Astrocyte (in vitro differentiated cells and primary cell): ENCODE data around the gene HOXA6. TPM values are rescaled to one million over a fixed set of nuclear protein-coding genes. Genes with fewer than 3 reads are reported as not detected.

Experiments used
- DNase-seq: peaks from one replicate; pipeline ENCODE4 v3.0.0-alpha.2; 2010; ENCODE audit warnings: low read depth
- FAIRE-seq: peaks from 2 replicates; lab custom pipeline; 2011; peaks lifted over from hg19 to GRCh38; lab: Jason Lieb, UNC
- H2AFZ ChIP-seq: 2 replicates; pipeline ENCODE4 v1.6.0; 2012; ENCODE audit warnings: low read depth, low read length, inconsistent platforms
- H3K27ac ChIP-seq: 2 replicates; pipeline ENCODE4 v1.5.1; 2011; ENCODE audit warnings: low read depth, low read length, inconsistent platforms
- H3K27me3 ChIP-seq: 2 replicates; pipeline ENCODE4 v1.6.0; 2011; ENCODE audit warnings: low read length, inconsistent platforms; ENCODE audit not compliant: insufficient read depth
- H3K36me3 ChIP-seq: 2 replicates; pipeline ENCODE4 v1.5.1; 2011; ENCODE audit warnings: low read length, inconsistent platforms; ENCODE audit not compliant: insufficient read depth
- H3K4me1 ChIP-seq: 2 replicates; pipeline ENCODE4 v1.5.1; 2011; ENCODE audit warnings: low read length, inconsistent platforms; ENCODE audit not compliant: insufficient read depth
- H3K4me2 ChIP-seq: 2 replicates; pipeline ENCODE4 v1.6.0; 2012; ENCODE audit warnings: low read length, inconsistent platforms
- H3K4me3 ChIP-seq: 2 replicates; pipeline ENCODE4 v1.5.1; 2011; ENCODE audit warnings: low read depth, mild to moderate bottlenecking, low read length, inconsistent platforms; ENCODE audit not compliant: insufficient read depth
- H3K79me2 ChIP-seq: 2 replicates; pipeline ENCODE4 v1.6.0; 2012; ENCODE audit warnings: mild to moderate bottlenecking, low read length, inconsistent platforms; ENCODE audit not compliant: insufficient read depth
- H3K9ac ChIP-seq: 2 replicates; pipeline ENCODE4 v1.6.0; 2012; ENCODE audit warnings: mild to moderate bottlenecking, low read length, inconsistent platforms
- H3K9me3 ChIP-seq: 2 replicates; pipeline ENCODE4 v1.5.1; 2012; ENCODE audit warnings: low read depth, mild to moderate bottlenecking, low read length, inconsistent platforms; ENCODE audit not compliant: insufficient read depth
- H4K20me1 ChIP-seq: 2 replicates; pipeline ENCODE4 v1.6.0; 2012; ENCODE audit warnings: low read length, inconsistent platforms; ENCODE audit not compliant: insufficient read depth
- H3K27ac Mint-ChIP-seq: one replicate; pipeline ENCODE4 v1.8.0; 2021; ENCODE audit warnings: mild to moderate bottlenecking, mixed read lengths; ENCODE audit not compliant: unreplicated experiment
- H3K27me3 Mint-ChIP-seq: one replicate; pipeline ENCODE4 v1.8.0; 2021; ENCODE audit warnings: low read depth, mixed read lengths; ENCODE audit not compliant: unreplicated experiment
- H3K36me3 Mint-ChIP-seq: one replicate; pipeline ENCODE4 v1.8.0; 2021; ENCODE audit warnings: low read depth, mixed read lengths; ENCODE audit not compliant: unreplicated experiment
- H3K4me1 Mint-ChIP-seq: one replicate; pipeline ENCODE4 v1.8.0; 2021; ENCODE audit warnings: low read depth, mixed read lengths; ENCODE audit not compliant: unreplicated experiment
- H3K4me3 Mint-ChIP-seq: one replicate; pipeline ENCODE4 v1.8.0; 2021; ENCODE audit warnings: mild to moderate bottlenecking, moderate library complexity, mixed read lengths; ENCODE audit not compliant: unreplicated experiment
- H3K9me3 Mint-ChIP-seq: one replicate; pipeline ENCODE4 v1.8.0; 2021; ENCODE audit warnings: mild to moderate bottlenecking, mixed read lengths; ENCODE audit not compliant: unreplicated experiment
- EZH2 ChIP-seq: IDR thresholded peaks from 2 replicates; pipeline ENCODE4 v1.6.1; 2012; ENCODE audit warnings: mild to moderate bottlenecking, low read length, inconsistent platforms; ENCODE audit not compliant: insufficient read depth
- total RNA-seq: library from RNA; stranded (reverse); gene quantifications from 2 replicates; pipeline ENCODE4 v1.2.1, GENCODE V29; 2021
- TF ChIP-seq, protein P1 (sequence below): IDR thresholded peaks from 2 replicates; pipeline ENCODE4 v1.5.1; 2011; ENCODE audit warnings: low read depth, mild to moderate bottlenecking, inconsistent platforms, low read length, moderate library complexity; ENCODE audit not compliant: insufficient read depth

The HOXA6 gene
- total RNA-seq, 1 donor from 2014 or later, result not detected

GRCh38 chr7:27103489-27104226 lies 43.9 kb downstream of the HOXA6 start:
- no peak for FAIRE-seq
- H2AFZ ChIP-seq, result no peak overlapping the region

DNA sequence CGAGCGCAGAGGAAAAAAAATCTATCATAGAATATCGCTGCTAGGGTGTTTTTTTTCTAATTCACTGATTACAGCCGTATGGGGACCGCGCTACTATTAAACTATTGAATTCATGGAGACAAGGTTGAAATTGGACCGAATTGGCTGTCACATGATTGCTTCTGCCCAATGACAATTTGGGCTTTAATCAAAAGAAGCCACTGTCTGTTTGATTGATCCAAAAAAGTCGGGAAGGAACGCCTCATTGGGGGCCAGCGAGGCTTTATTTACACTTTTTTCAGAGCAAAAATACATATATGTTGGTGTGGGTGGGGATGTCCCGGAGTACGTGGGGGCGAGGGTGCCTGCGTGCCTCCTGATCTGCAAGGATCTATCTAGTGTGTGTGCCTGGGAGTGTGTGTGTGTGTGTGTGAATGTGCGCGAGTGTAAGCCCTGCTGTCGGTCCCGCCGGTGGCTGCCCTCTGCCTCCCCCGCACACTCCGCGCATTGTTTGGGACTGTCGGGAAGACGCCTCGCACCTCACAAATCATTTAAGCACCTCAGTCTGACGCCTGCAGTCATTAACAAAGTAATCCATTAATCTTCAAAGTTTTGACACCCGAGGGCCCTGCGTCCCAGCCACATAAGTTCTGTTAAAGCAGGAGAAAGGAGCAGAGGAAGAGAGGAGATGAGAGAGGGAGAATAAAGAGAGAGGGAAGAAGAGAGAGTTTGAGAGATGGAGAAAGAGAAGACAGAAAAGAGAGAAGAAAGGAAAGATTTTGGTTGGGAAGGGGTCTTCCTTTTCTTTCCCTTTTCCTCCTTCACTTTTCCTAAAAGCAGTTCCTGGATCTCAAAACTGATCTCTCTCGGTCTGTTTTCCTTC lies 44.8 kb downstream of the HOXA6 start, which contains the start of gene HOXA2:
TSS of gene HOXA2 (minus strand) at position 103 of the 862 bp plus-strand sequence. CDS start 183 bp downstream, outside the sequence.
- no peaks in the 10 kb centered on the region for H3K4me1 Mint-ChIP-seq
- peak within 1 kb of the TSS; percentile 72 for H3K27ac ChIP-seq
- peaks cover 92% of the 10 kb centered on the region for H3K27me3 Mint-ChIP-seq

More at GRCh38 chr7:27103489-27104226, 43.9 kb downstream of the HOXA6 start:
- TF ChIP-seq, protein P1, sequence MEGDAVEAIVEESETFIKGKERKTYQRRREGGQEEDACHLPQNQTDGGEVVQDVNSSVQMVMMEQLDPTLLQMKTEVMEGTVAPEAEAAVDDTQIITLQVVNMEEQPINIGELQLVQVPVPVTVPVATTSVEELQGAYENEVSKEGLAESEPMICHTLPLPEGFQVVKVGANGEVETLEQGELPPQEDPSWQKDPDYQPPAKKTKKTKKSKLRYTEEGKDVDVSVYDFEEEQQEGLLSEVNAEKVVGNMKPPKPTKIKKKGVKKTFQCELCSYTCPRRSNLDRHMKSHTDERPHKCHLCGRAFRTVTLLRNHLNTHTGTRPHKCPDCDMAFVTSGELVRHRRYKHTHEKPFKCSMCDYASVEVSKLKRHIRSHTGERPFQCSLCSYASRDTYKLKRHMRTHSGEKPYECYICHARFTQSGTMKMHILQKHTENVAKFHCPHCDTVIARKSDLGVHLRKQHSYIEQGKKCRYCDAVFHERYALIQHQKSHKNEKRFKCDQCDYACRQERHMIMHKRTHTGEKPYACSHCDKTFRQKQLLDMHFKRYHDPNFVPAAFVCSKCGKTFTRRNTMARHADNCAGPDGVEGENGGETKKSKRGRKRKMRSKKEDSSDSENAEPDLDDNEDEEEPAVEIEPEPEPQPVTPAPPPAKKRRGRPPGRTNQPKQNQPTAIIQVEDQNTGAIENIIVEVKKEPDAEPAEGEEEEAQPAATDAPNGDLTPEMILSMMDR, result no peak
- peak; percentile 79 for TF ChIP-seq EZH2
- Mint-ChIP-seq H3K4me1 (no peaks in the 10 kb centered on the region), H3K4me3 (no peak overlapping the region), H3K9me3 (peaks cover 44% of the 10 kb centered on the region), H3K36me3 (peaks cover 5% of the 10 kb centered on the region), H3K27me3 (peaks cover 91% of the 10 kb centered on the region), H3K27ac (no peak overlapping the region)
- Histone ChIP-seq H3K36me3 (no peaks in the 10 kb centered on the region), H3K9me3 (no peaks in the 10 kb centered on the region), H3K4me3 (peak overlapping the region; percentile 35), H3K27me3 (peaks cover 73% of the 10 kb centered on the region), H4K20me1 (no peaks in the 10 kb centered on the region), H3K4me1 (peaks cover 28% of the 10 kb centered on the region), H3K9ac (peak overlapping the region; percentile 68), H3K79me2 (peaks cover 30% of the 10 kb centered on the region), H3K27ac (peak overlapping the region; percentile 72), H3K4me2 (peak overlapping the region; percentile 91)
- DNase-seq, result peak; percentile 34

More for the DNA sequence above, 44.8 kb downstream of the HOXA6 start, which contains the start of gene HOXA2:
- Mint-ChIP-seq H3K36me3 (peaks cover 5% of the 10 kb centered on the region), H3K4me3 (no peak within 1 kb of the TSS), H3K27ac (peak within 1 kb of the TSS; percentile 75), H3K9me3 (peaks cover 45% of the 10 kb centered on the region)
- Histone ChIP-seq H3K4me1 (peaks cover 27% of the 10 kb centered on the region), H4K20me1 (peaks cover 1% of the 10 kb centered on the region), H2AFZ (no peak within 1 kb of the TSS), H3K27me3 (peaks cover 75% of the 10 kb centered on the region), H3K4me2 (peak within 1 kb of the TSS; percentile 91), H3K4me3 (peak within 1 kb of the TSS; percentile 50), H3K79me2 (peaks cover 36% of the 10 kb centered on the region), H3K36me3 (no peaks in the 10 kb centered on the region), H3K9me3 (no peaks in the 10 kb centered on the region), H3K9ac (peak within 1 kb of the TSS; percentile 68)
- FAIRE-seq (no peak), DNase-seq (peak; percentile 83)
- TF ChIP-seq, protein P1, result no peak
- TF ChIP-seq EZH2, result no peak
